GM19240 (cell line): ENCODE data around the gene SULF2.
A peak's percentile ranks its signal among the peaks of the same experiment; 100 is the strongest.

ENCODE experiments used
- DNase-seq: peaks from one replicate; pipeline ENCODE4 v3.0.0; 2011; ENCODE audit warnings: low spot score; ENCODE audit not compliant: insufficient read length

Gene SULF2

GRCh38 chr20:47686545-47686944 is 98.7 kb downstream of the SULF2 start:
- no peak for DNase-seq

- no peak for DNase-seq
These were observed 100.8 kb downstream of the SULF2 start for GRCh38 chr20:47684306-47685080.

GRCh38 chr20:47682916-47683315 is 102.4 kb downstream of the SULF2 start:
- no peak for DNase-seq

- DNase-seq, result no peak
These were observed 103.1 kb downstream of the SULF2 start for GRCh38 chr20:47682028-47682783.

GRCh38 chr20:47680804-47681529 is 104.3 kb downstream of the SULF2 start:
- no peak for DNase-seq

- no peak for DNase-seq
These were observed 105.8 kb downstream of the SULF2 start for GRCh38 chr20:47679462-47679861.

GRCh38 chr20:47678536-47678935 is 106.7 kb downstream of the SULF2 start:
- DNase-seq, result no peak

GRCh38 chr20:47677635-47678453 is 107.4 kb downstream of the SULF2 start:
- peak; percentile 79 for DNase-seq

GRCh38 chr20:47676912-47677634 is 108.2 kb downstream of the SULF2 start:
- DNase-seq, result no peak

- no peak for DNase-seq
These were observed 109.0 kb downstream of the SULF2 start for GRCh38 chr20:47676219-47676721.

- DNase-seq, result no peak
These were observed 109.8 kb downstream of the SULF2 start for GRCh38 chr20:47675190-47676142.

- DNase-seq, result no peak
These were observed 110.6 kb downstream of the SULF2 start for GRCh38 chr20:47674686-47675085.

GRCh38 chr20:47674145-47674544 is 111.1 kb downstream of the SULF2 start:
- no peak for DNase-seq

- DNase-seq, result no peak
These were observed 111.7 kb downstream of the SULF2 start for GRCh38 chr20:47673671-47673955.

- no peak for DNase-seq
These were observed 112.2 kb downstream of the SULF2 start for GRCh38 chr20:47672886-47673670.

GRCh38 chr20:47672166-47672565 is 113.1 kb downstream of the SULF2 start:
- no peak for DNase-seq

- DNase-seq, result no peak
These were observed 114.4 kb downstream of the SULF2 start for GRCh38 chr20:47670913-47671312.
